Right lobe of liver (tissue), 4 donors: ENCODE data around the gene OCRL.

ENCODE experiments used
- POLR2A ChIP-seq: fragments of 450-650 bp; IDR thresholded peaks from one replicate; pipeline ENCODE4 v1.6.1; 2017; ENCODE audit warnings: antibody characterized with exemption, mild to moderate bottlenecking
- TF ChIP-seq, protein P1 (sequence below), 4 donors: fragments of 200-600 bp in 3 of 4; fragments of 450-650 bp in 1 of 4; IDR thresholded peaks; one replicate each; pipeline versions ENCODE4 v1.5.1 to v1.8.0; 2016 to 2022; ENCODE audit warnings: antibody characterized with exemption in 4 of 4, mild to moderate bottlenecking in 2 of 4
- donor health status: DM: no; HTN: no; CAD: no.
- donor health status: DM: no; HTN: no; CAD: no.
- donor health status: DM: no; HTN: yes; CAD: no.

DNA sequence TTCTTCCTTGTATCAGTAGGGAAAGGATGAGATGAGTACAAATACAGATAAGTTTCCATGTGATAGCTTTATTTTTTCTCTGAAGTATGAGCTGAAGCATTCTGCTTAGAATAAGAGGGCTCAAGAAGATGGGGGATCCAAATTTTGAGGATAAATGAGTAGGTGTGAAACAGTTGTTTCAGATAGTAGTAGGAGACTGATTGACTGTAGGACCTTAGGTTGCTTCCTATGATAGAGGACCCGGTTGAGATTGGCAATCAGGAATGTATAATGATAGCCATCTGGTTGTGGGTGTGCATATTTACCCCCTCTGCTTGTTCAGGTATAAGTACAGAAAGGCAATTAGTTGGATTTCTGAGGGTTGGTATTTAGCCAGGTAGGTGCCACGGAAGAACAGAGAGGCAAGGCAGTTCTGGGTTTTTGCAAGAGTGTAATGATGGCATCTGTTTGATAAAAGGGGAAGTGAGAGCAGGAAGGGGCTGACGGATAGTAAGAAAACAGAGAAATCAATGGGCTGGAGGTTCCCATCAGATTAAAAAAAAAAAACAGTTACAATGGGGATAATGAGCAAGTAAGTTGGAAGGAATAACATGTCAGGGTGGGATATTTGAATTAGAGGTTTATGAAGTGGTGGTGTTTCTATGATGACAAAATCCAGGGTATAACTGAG is 13.7 kb downstream of the OCRL start:
- TF ChIP-seq, protein P1, sequence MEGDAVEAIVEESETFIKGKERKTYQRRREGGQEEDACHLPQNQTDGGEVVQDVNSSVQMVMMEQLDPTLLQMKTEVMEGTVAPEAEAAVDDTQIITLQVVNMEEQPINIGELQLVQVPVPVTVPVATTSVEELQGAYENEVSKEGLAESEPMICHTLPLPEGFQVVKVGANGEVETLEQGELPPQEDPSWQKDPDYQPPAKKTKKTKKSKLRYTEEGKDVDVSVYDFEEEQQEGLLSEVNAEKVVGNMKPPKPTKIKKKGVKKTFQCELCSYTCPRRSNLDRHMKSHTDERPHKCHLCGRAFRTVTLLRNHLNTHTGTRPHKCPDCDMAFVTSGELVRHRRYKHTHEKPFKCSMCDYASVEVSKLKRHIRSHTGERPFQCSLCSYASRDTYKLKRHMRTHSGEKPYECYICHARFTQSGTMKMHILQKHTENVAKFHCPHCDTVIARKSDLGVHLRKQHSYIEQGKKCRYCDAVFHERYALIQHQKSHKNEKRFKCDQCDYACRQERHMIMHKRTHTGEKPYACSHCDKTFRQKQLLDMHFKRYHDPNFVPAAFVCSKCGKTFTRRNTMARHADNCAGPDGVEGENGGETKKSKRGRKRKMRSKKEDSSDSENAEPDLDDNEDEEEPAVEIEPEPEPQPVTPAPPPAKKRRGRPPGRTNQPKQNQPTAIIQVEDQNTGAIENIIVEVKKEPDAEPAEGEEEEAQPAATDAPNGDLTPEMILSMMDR (IDR thresholded peaks at IDR 0.05): no peak
- TF ChIP-seq POLR2A: no peak
